Uterus (tissue), 2 donors: ENCODE results near the gene CHAF1A.

Experiments
- POLR2A ChIP-seq, 2 donors: fragments of 450-650 bp; IDR thresholded peaks; one replicate each; pipeline ENCODE4 v1.6.1; 2016; ENCODE audit warnings: antibody characterized with exemption in 2 of 2, mild to moderate bottlenecking in 1 of 2, moderate library complexity in 1 of 2
- TF ChIP-seq, protein P1 (sequence below), 4 experiments: fragments of 200-600 bp in 2 of 4; fragments of 450-650 bp in 2 of 4; sonication (generic) in 2 of 4; IDR thresholded peaks; one replicate each; pipeline ENCODE4 v1.5.1; 2016 to 2019; ENCODE audit warnings: antibody characterized with exemption in 4 of 4, mild to moderate bottlenecking in 2 of 4, moderate library complexity in 1 of 4

DNA sequence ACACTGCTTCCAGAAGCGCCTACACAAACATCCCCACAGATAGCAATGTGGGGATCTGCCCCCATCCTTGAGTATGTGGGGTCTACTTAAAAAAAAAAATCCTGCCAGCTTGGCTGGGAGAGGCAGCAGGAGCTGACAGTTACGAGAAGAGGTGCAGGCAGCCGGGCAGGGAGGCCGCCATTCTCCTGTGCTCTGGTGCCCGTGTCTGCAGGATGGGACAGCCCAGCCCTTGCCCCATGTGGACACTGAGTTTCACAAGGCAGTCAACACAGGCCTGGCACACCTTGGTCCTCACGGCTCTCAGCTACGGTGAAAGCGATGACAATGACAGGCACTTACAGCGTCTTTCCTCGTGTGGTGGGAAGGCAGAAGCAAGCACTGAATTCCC, 35.1 kb upstream of the CHAF1A start:
- TF ChIP-seq, protein P1, sequence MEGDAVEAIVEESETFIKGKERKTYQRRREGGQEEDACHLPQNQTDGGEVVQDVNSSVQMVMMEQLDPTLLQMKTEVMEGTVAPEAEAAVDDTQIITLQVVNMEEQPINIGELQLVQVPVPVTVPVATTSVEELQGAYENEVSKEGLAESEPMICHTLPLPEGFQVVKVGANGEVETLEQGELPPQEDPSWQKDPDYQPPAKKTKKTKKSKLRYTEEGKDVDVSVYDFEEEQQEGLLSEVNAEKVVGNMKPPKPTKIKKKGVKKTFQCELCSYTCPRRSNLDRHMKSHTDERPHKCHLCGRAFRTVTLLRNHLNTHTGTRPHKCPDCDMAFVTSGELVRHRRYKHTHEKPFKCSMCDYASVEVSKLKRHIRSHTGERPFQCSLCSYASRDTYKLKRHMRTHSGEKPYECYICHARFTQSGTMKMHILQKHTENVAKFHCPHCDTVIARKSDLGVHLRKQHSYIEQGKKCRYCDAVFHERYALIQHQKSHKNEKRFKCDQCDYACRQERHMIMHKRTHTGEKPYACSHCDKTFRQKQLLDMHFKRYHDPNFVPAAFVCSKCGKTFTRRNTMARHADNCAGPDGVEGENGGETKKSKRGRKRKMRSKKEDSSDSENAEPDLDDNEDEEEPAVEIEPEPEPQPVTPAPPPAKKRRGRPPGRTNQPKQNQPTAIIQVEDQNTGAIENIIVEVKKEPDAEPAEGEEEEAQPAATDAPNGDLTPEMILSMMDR (IDR thresholded peaks at IDR 0.05), result no peak
- TF ChIP-seq POLR2A (IDR thresholded peaks at IDR 0.05), result no peak
